Measurements from ENCODE around the gene TRIM54. TPM values are rescaled to one million over a fixed set of nuclear protein-coding genes. Genes with fewer than 3 reads are reported as not detected.
"Not testable (repeated sequence)": the region's sequence is repeated elsewhere in the genome, so short reads cannot be mapped to it uniquely, and the experiment has no call there.

Gene TRIM54
- total RNA-seq, 4 donors from 2014 or later, result 219 to 554 (median 427) TPM

DNA sequence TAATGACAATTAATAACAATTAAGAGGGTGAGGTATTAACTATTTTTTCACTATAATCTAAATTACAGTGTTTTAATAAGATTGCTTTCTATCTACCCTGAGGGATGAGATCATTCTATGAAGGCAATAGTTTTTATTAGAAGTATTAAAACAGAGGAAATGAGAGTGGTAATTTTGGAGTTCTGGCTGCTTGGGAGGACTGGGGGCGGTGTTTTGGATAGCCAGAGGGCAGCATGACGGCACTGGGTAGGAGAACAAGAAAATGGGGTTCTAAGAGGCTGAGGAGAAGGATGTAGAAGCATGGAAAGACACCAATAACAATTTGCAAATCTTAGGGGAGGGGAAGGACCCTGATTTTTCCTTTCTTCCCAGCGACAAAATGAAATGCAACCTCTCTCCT, 12.1 kb upstream of the TRIM54 start:
- H3K36me3 ChIP-seq, result no peaks in the 10 kb centered on the region
- H3K27me3 ChIP-seq, result peaks cover 13 to 18% (median 16%) of the 10 kb centered on the region in 3 donors
- TF ChIP-seq, protein P1, sequence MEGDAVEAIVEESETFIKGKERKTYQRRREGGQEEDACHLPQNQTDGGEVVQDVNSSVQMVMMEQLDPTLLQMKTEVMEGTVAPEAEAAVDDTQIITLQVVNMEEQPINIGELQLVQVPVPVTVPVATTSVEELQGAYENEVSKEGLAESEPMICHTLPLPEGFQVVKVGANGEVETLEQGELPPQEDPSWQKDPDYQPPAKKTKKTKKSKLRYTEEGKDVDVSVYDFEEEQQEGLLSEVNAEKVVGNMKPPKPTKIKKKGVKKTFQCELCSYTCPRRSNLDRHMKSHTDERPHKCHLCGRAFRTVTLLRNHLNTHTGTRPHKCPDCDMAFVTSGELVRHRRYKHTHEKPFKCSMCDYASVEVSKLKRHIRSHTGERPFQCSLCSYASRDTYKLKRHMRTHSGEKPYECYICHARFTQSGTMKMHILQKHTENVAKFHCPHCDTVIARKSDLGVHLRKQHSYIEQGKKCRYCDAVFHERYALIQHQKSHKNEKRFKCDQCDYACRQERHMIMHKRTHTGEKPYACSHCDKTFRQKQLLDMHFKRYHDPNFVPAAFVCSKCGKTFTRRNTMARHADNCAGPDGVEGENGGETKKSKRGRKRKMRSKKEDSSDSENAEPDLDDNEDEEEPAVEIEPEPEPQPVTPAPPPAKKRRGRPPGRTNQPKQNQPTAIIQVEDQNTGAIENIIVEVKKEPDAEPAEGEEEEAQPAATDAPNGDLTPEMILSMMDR (IDR thresholded peaks at IDR 0.05 in 4 of 5, conservative IDR thresholded peaks at IDR 0.05 in 1 of 5), result no peak
- TF ChIP-seq POLR2A (IDR thresholded peaks at IDR 0.05), result no peak
- H3K4me1 ChIP-seq, result peaks cover 3% of the 10 kb centered on the region in 2 donors
- H3K9me3 ChIP-seq, result no peaks in the 10 kb centered on the region
- intact Hi-C loops (cut with DNase I; ENCODE audit: low total_unique reads), result no loop called here
- no peak overlapping the region for H3K27ac ChIP-seq
- DNase-seq, result no peak
- H3K4me3 ChIP-seq, result no peak overlapping the region
- ATAC-seq, result no peak
- in situ Hi-C loops (cut with MboI; ENCODE audit: low sequenced_read_pairs in 4 of 4), result loop anchor here in 1 of 4 donors (10.0 kb wide), 1 partner anchor 165 kb away; no protein-coding TSS in a partner anchor

DNA sequence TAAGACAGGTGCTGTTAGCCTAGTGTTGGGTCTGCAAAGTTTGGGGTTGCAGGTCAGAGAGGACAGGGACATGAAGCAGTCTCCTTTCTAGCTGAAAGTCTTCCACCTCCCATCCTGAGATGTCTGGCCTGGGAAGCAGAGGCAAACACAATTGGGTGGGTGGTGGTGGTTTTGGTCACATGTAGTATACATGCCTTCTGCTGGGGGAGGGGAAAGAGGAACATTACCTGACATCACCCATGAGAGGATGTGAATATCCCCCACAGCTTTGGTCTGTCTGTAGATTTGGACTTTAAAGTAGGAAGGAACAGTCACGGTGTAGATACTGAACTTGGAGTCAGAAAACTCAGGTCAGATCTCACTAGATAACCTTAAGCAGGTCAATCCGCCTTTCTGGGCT, 11.6 kb upstream of the TRIM54 start:
- H3K36me3 ChIP-seq, result no peaks in the 10 kb centered on the region
- H3K4me3 ChIP-seq, result no peak overlapping the region
- ATAC-seq (no peak), DNase-seq (no peak)
- intact Hi-C loops (cut with DNase I; ENCODE audit: low total_unique reads), result no loop called here
- no peak overlapping the region for H3K27ac ChIP-seq
- H3K9me3 ChIP-seq, result no peaks in the 10 kb centered on the region
- H3K4me1 ChIP-seq, result no peaks in the 10 kb centered on the region
- peaks cover 9 to 13% (median 10%) of the 10 kb centered on the region in 3 donors for H3K27me3 ChIP-seq
- in situ Hi-C loops (cut with MboI; ENCODE audit: low sequenced_read_pairs in 4 of 4), result loop anchor here in 1 of 4 donors (10.0 kb wide), 1 partner anchor 166 kb away; no protein-coding TSS in a partner anchor
- TF ChIP-seq, protein P1 (IDR thresholded peaks at IDR 0.05 in 4 of 5, conservative IDR thresholded peaks at IDR 0.05 in 1 of 5), result no peak
- TF ChIP-seq POLR2A (IDR thresholded peaks at IDR 0.05), result no peak

- Histone ChIP-seq H3K4me3 (no peak overlapping the region), H3K36me3 (no peaks in the 10 kb centered on the region), H3K27ac (no peak overlapping the region), H3K4me1 (no peaks in the 10 kb centered on the region), H3K9me3 (no peaks in the 10 kb centered on the region), H3K27me3 (peaks cover 0 to 5% (median 3%) of the 10 kb centered on the region in 3 donors)
- in situ Hi-C loops (cut with MboI; ENCODE audit: low sequenced_read_pairs in 4 of 4), result loop anchor here in 1 of 4 donors (10.0 kb wide), 1 partner anchor 167 kb away; no protein-coding TSS in a partner anchor
- no peak for ATAC-seq
- TF ChIP-seq, protein P1 (IDR thresholded peaks at IDR 0.05 in 4 of 5, conservative IDR thresholded peaks at IDR 0.05 in 1 of 5), result no peak
- no peak for TF ChIP-seq POLR2A (IDR thresholded peaks at IDR 0.05)
- no peak for DNase-seq
- intact Hi-C loops (cut with DNase I; ENCODE audit: low total_unique reads), result no loop called here
These were observed 10.4 kb upstream of the TRIM54 start for GRCh38 chr2:27271631-27272340.

GRCh38 chr2:27272537-27273522, 9.4 kb upstream of the TRIM54 start:
- H3K36me3 ChIP-seq; H3K4me1 ChIP-seq; H3K27ac ChIP-seq; H3K9me3 ChIP-seq; DNase-seq; ATAC-seq; intact Hi-C loops (cut with DNase I; ENCODE audit: low total_unique reads); H3K4me3 ChIP-seq; H3K27me3 ChIP-seq: not testable (repeated sequence)
- in situ Hi-C loops (cut with MboI; ENCODE audit: low sequenced_read_pairs in 4 of 4), result loop anchor here in 1 of 4 donors (10.0 kb wide), 1 partner anchor 168 kb away; no protein-coding TSS in a partner anchor
